ENCODE results near the gene SLU7.

The SLU7 gene

DNA sequence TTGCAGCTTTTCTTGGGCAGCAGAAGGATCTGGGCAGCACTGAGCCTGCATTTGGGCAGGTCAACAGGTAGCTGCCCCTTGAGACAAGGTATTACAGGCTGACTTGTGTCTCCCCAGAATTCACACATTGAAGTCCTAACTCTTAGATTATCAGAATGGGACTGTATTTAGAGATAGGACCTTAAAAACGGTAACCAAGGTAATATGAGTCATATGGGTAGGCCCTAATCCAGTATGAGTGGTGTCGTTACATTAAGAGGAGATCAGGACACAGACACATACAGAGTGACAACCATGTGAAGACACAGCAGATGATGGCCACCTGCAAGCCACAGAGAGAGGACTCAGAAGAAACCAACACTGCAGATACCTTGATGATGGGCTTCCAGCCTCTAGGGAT, 51.6 kb downstream of the SLU7 start:
- no peak for DNase-seq (ENCODE audit: low read depth in 3 of 3)

DNA sequence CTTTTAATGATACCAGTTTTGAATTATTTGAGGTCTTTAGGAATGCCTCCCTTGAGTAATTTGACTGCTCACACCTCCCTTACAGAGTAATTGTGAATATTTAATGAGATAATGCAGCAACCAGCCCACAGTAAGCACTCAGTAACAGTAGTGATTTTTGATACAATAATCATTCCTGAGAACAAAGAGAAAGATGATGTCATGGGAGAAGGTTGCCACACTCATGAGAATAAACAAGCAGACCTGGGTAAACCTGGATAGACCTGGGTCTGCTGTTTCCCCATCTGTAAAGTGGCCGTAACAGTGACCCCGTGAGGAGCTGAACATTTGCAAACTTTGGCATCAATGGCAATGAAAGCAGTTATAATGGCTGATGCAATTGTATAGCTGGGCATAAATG, 52.7 kb downstream of the SLU7 start:
- no peak for DNase-seq (ENCODE audit: low read depth in 3 of 3)

DNA sequence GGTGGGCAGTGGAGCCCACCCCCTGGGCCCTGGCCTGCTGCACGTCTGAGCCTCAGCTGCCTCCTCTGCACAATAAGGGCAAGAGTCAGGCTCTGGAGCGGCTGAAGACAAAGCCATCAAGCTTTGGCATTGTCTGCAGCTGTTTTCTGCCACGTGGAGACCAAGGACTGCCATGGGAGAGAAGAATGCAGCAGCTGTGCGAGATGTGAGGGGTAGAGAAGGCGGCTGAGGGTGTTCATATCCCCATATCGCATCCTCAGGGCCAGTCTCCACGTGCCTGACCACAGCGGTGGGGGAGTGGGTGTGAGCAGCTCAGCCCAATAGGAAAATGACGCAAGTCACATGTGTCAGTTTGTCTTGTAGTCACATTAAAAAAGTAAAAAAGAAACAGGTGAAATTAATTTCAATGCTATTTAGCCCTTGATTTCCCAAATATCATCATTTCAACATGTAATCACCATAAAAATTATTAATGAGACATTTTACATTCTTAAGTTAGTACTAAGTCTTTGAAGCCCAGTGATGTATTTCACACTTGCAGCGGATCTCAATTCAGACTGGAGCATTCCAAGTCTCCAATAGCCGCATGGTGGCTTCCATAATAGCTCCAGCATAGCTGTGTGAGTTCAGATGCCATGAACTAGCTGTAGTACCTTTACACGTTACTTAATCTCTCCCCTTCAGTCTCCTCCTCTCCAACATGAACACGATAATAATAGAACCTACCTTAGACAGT, 55.1 kb downstream of the SLU7 start:
- no peak for DNase-seq (ENCODE audit: low read depth in 3 of 3)

DNA sequence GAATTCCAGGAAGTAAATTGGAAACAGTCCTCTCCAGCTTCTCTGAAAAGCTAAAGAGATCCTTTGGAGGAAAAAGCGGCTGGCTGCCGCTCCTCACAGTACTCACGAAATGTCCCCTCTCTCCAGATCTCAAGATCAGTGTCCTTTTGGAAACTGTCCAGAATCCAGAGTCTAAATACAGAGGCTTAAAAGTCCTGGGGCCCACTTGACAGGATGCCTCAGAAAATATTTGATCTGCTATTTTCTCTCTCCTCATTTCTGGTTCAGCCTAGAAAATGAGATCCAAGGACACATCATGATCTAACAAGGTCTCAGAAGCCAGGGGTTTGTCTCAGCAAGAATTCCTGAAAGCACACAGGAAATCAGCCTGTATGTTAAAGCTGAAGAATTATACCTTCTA, 55.7 kb downstream of the SLU7 start:
- no peak for DNase-seq (ENCODE audit: low read depth in 3 of 3)

DNA sequence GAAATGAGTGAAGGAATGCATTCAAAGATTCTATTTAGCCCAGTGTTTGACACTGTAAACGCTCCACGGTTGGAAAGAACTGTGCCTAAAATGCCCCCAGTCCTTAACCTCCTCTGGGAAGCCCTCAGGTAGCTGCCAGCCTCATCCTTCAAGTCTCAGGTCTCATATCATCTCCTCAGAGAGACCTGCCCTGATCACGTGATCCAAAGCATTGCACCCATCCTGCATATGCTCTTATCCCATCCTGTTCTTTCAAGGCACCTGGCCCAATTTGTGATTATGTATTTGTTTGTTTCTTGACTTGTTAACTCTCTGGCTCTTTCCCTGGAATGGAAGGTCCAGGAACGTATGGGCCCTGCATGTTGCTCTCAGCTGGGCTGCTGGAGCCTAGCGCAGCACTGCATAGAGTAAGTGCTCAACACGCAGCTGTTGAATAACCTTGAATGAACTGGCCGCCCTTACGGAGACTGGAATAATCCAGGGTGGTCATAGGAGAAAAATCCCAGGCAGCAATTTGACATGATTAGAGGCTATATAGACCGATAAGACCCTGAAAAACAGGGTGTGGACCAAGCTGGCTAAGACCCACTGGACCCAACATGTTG, 57.2 kb downstream of the SLU7 start:
- no peak for DNase-seq (ENCODE audit: low read depth in 3 of 3)

DNA sequence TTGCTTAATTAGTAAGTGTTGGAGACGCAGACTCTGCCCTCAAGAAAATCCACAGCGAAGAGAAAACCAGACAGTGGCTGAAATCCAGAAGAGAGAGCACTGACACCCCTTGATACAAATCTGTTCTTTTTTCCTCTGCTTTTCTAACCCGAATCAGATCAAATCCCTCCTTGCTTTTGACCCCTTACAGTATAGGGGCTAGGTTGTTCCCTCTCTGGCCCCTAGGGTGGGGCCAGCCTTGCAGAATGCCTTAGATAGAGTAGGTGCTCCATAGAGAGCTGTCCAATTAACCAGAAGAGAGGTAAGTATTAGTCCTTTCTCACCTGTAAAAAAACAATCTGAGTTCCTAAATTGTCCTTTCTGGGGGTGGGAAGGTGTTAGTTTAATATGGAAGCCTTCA, 58.6 kb downstream of the SLU7 start:
- no peak for DNase-seq (ENCODE audit: low read depth in 3 of 3)

DNA sequence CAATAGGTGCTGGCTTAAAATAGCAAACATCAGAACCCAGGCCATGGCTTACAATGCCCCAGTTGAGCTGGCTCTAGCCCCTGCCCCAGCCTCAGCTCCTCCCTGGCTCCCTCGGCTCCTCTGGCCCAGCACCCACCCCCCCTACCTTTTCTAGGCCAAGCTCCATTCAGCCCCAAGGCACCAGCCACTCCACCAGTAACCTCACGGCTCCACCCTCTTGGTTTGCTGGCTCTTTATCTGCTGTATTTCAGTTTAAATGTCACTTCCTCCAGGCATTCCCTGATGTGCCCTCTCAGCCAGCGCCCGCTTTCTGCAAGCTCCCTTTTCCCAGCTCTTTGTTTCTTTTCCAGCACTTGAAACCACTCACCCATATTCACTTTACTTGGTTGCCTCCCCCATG, 59.1 kb downstream of the SLU7 start:
- no peak for DNase-seq (ENCODE audit: low read depth in 3 of 3)

DNA sequence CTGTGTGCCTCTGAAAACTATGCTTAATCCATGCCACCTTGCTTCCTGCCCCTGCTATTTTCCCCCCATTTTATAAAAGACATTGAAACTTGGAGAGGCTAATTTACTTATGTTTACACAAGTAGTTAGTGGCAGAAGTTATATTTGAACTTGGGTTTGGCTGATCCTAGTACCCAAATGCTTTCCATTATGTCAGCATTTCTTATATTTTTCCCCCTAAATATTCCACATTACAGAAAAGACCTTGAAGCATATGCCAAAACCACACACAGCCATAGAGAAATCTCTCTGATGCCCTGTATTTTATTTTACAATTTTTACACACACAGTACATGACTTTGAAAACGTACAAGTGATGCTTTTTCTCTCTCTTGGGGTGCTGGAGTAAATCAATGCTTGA, 59.6 kb downstream of the SLU7 start:
- no peak for DNase-seq (ENCODE audit: low read depth in 3 of 3)

DNA sequence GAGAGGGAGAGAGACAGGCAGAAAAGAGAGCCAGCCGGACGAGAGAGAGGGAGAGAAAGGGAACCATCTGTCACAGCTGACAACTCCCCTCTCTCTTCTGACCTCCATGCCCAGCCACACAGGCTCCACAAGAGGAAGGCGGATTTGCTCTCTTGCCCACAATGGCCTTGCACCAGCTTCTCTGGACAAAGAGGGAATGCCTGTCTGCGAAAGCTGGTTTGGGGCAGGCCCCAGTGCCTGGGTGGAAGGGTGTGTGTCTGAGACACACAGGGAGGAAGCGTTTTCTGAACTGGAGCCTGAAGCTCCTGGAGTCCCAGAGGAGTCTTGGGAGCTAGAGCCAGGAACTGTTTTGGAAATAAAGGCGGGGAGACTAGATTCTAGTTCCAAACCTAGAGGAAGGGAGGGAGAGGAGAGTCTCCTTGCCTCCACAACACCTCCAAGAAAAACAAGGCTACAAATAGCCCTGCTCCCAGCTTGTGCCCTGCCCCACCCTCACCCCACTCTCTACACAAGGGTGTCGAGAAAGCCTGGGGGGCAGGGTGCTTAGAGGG, 60.9 kb downstream of the SLU7 start:
- DNase-seq (ENCODE audit: low read depth in 3 of 3), result no peak

DNA sequence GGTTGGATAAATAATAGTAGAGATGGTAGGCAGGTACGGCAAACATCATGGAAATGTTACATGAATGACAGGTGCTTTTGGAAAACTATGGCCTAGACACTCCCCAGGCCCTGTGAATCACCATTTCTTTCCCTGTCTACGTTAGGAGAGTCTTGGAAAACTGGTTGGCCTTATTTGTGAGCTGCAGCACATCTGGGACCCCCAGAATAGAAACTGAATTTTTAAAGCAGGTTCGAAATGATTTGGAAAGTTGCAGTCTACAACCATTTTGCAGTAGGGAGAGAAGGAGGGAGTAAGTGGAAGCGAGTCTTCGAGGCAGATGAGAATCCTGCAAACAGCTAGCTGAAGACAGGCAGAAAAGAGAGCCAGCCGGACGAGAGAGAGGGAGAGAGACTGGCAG, 61.5 kb downstream of the SLU7 start:
- no peak for DNase-seq (ENCODE audit: low read depth in 3 of 3)

DNA sequence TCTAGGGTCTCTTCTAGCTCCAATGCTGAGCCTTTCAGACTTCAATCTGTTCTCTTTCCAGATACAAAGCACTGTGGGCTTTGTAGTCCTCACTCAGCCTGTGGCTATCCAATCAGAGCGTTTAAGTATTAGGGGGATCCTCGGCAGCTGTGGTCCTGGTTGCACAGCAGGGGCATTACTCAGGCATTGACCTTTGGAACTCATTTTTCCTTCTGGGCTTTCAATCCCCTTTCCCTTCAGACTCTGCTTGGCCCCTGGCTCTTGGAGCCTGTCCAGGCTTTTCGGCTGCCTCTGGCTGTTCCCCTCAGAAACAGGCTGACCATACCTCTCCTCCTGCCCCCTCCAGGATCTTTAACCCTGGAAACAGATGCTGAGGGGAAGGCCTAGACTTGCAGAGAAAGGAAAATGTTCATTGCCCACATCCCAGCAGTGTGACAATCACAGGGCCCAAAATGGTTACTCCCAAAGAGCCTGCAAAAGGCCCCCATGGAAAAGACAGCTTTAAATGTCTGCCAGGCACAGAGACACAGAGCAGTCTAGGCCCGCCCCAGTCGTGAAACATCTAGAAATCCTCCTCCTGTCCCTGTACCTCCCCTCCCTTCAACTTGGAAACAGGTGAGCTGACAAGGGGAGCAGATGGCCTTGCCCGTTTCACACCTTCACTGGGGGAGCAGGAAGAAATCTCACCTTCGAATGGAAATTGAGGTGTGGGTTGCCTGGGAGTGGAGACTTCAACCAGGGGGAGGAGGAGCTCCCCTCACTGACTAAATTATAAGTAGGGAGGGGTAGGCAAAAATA, 62.1 kb downstream of the SLU7 start:
- no peak for DNase-seq (ENCODE audit: low read depth in 3 of 3)

DNA sequence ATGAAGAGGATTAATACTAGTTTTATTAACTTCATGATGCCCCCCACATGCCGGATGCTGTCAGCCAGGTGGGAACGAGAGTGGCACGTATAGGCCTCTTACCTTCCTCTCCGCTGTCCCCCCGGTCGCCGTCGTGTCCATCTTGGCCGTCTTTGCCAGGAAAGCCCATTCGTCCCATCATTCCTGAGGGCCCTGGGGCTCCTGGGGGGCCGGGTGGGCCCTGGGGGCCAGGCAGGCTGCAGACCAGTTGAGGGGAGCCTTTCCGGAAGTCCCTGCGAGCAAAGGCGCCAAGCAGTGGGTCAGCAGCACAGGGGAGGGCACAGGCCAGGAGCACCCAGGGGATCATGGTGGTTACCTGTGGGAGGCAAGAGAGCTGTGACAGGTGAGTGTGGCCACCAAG, 64.2 kb downstream of the SLU7 start:
- no peak for DNase-seq (ENCODE audit: low read depth in 3 of 3)

DNA sequence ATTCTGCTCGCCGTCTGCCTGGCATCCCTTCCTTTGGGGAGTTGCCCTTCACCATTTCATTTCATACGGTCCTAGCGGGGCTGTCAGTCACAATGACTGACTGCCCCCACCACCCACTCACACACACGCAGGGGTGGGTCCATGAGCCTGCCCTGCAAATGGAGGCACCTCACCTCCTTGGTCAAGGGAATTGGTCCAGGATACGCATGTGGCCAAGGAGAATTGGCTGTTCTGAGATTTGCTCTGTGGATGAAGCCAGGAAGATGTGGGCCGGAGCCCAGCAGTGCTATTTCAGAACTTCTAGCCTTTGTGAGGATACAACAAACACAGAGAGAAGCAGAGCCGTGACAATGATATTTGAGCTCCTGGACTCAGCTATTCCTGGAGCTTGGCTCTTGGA, 65.5 kb downstream of the SLU7 start:
- no peak for DNase-seq (ENCODE audit: low read depth in 3 of 3)

DNA sequence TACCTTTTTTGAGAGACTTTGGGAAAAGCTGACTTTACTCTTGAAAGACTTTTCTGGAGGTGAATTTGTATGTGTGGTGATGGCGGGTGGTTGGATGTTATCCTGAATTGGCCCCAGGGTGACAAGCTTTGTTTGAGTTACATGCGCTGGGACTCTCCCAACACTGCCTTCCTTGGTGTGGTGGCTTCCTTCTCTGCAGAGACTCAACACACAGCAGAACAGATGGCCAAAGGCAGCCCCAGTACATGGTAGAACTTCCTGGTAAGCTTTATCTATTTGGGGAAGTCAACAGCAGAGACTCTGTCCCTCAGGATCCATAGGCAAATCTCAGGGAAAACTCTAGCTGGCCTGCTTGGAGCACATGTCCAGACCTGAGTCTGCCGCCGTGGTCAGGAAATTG, 66.6 kb downstream of the SLU7 start:
- DNase-seq (ENCODE audit: low read depth in 3 of 3), result no peak

Measured in stimulated activated CD4-positive, alpha-beta T cell treated with anti-CD3 and anti-CD28 coated beads, TNF-alpha, amount 100 ng/mL, for 4 hours (primary cell).